NCI-H526 (cell line): ENCODE results near the gene HYAL2.

ENCODE experiments used
- DNase-seq, 2 experiments: peaks; one replicate each; lab custom pipeline; 2025; lab: John Stamatoyannopoulos, UW

The HYAL2 gene

GRCh38 chr3:50271314-50271936 lies 51.1 kb downstream of the HYAL2 start:
- DNase-seq: no peak

- no peak for DNase-seq
Measured at GRCh38 chr3:50270422-50271224, 51.9 kb downstream of the HYAL2 start.

- no peak for DNase-seq
Measured at GRCh38 chr3:50269977-50270413, 52.5 kb downstream of the HYAL2 start.

GRCh38 chr3:50269460-50269859 lies 53.1 kb downstream of the HYAL2 start:
- DNase-seq: no peak

- DNase-seq: no peak
Measured at GRCh38 chr3:50268703-50269451, 53.7 kb downstream of the HYAL2 start, which contains the start of gene SEMA3B. Gene SEMA3B, plus strand, starts transcription at chr3:50269147. Its CDS starts 94 bp downstream, at chr3:50269241.

GRCh38 chr3:50268276-50268675 lies 54.3 kb downstream of the HYAL2 start:
- DNase-seq: no peak
